GM21619 (cell line): Measurements from ENCODE around the gene EFS.

ENCODE experiments used
- ATAC-seq: cut with Tn5 transposase; IDR thresholded peaks from one replicate; pipeline ENCODE4 v1.9.1; 2021; ENCODE audit not compliant: unreplicated experiment

Gene EFS

DNA sequence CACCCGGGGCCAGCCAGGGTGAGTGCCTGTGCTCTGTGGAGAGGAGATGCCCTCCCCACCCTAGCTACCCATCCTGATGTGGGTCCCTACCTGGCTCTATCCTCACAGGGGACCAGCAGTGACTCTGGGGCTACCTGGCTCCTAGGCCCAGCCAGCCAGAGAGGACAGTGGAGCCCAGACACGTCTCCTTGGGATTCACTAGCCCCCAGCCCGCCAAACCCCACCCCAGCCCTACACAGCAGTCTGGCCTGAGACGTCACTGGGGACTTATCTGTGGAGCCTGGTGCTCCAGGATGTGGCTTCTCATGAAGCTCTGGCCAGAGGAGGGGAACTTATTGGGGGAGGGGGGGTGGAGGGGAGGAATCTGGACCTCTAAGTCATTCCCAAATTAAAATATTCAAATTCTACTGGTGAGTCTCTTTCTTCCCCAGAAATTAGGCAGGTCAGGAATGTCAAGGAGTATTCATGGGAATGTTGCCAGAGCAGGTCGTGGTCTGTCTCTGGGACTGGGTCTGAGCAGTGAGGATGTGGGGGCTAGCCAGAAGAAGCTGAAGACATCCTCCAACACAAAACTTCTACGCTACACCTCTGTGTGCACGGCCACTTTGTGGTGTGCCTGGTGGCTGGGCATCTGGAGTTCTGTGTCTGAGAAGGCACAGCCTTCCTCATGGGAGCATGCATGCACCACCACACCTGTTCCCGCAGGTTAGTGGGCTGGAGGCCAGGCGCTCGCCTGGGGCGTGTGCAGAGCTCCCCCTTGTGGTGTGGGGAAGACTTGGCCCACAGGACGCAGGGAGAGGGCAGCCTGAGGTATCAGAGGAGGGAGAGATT, 14.6 kb upstream of the EFS start:
- ATAC-seq = no peak

DNA sequence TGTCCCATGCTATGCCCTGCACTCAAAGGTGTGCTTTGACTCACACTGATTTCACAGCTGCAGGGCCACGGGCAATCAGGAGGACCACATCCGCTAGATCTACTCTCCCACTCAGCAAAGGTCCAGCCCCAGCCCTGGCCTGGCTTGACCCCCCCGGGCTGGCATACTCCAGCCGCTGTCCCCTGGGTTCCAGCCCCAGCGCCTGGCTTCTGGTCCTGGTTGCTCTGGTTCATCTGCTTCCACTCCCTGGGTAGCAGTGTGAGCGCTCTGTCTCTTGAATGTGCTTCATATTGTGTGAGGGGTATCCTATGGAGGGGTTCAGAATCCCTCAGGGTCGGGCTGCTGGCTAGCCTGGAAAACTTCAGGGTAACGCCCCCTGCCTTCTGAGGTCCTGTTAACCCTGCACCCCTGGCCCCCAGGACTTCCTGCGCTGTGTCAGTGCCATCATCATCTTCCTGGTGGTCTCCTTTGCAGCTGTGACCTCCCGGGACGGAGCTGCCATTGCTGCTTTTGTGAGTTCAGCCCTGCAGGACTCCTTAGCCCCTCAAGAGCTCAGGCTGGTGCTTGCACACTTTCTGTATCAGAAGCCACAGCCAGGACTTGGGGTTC, 13.7 kb upstream of the EFS start:
- ATAC-seq = no peak

DNA sequence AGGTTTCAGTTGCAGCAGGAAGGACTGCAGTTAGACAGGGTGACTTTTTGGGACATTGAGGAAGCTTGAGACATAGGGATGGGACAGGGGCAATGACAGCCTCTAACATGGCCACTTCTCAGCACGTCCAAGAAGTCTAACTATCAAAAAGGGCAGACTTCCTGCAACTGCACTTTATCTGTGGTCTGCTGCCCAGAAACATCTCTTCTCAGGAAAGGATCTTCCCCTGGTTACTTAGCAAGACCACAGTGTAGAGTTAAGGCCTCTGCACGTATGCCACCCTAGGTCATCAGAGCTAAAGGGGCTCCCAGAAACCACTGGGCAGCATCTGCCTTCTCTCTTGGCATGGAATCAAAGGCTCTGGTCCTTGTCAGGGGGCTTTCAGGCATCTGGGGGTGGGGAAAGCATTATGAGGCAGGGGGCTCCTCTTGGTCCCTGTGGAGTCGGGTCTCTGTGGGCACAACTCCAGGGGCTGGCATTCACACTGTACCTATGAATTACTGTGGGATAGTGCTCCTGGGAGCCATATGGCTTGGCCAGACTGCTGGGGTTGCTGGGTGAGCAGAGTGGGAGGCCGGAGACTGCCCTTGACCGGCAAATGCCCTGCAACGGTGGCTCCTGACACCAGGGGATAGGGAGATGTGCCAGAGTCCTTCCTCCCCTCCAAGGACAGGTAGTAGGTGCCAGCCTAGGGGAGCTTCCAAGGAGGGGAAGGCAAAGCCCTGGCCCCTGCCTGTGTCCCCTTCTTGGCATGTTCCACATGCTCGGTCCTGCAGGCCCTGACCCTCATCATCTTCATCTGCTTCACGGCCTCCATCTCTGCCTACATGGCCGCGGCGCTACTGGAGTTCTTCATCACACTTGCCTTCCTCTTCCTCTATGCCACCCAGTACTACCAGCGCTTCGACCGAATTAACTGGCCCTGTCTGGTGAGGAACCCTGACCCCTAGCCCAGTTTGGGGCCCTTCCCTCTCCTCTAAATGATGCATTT, 12.9 kb upstream of the EFS start:
- no peak for ATAC-seq

DNA sequence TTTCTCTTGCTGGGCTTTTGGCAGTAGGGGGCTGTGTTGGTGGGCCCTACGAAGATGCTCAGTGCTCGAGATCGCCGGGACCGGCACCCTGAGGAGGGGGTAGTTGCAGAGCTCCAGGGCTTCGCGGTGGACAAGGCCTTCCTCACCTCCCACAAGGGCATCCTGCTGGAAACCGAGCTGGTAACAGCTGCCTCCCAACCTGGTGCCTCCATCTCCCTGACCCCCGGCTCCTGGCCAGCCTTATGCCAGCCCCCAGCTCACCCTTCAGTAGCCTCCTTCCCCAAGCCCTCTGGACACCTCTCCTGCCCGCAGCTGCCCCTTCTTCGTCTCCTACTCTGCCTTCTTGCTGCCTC, 12.2 kb upstream of the EFS start:
- no peak for ATAC-seq

DNA sequence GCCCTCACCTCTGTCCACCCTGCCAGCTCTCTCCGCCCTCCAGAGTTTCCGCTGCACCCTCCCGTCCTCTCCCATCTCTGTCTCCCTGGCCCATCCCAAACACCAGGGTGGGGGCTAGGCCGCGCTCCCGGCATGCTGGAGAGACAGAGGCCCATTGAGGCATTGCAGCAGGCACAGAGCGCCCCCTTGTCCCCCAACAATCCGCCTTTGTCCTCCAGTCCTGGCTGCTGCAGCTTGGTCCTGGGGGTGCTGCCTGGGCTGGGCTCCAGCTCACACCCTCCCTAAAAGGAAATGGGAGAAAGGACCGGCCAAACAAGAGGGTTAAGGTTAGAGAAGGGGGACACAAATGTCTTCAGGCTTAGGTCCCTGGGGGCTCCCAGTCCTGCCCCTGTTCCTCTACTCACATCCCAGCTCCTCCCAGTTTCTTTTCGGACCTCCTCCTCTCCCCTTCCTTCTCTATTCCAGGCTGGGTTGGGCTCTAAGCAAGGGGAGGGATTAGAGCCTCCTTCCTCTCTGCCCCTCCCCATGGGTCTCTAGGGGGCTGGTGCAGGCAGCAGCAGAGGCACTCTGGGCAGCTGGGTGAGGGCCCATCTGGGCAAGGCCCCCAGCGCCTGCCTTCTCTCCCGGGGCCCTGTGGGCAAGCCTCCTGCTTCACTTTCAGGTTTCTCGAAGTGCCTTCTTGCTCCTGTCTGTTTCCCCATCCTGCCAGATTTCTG, 11.7 kb upstream of the EFS start, which contains the start of gene CMTM5:
CMTM5 (plus strand) TSS at position 565 of the 716 bp plus-strand sequence. CDS start 206 bp downstream, outside the sequence.
- no peak for ATAC-seq

DNA sequence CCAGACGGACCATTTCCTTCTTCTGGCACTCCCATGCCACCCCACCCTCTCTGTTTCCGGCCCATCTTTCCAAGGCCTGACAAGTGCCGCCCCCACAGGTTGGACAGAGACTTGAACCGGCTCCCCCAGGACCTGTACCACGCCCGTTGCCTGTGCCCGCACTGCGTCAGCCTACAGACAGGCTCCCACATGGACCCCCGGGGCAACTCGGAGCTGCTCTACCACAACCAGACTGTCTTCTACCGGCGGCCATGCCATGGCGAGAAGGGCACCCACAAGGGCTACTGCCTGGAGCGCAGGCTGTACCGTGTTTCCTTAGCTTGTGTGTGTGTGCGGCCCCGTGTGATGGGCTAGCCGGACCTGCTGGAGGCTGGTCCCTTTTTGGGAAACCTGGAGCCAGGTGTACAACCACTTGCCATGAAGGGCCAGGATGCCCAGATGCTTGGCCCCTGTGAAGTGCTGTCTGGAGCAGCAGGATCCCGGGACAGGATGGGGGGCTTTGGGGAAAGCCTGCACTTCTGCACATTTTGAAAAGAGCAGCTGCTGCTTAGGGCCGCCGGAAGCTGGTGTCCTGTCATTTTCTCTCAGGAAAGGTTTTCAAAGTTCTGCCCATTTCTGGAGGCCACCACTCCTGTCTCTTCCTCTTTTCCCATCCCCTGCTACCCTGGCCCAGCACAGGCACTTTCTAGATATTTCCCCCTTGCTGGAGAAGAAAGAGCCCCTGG, 10.7 kb upstream of the EFS start:
- no peak for ATAC-seq

DNA sequence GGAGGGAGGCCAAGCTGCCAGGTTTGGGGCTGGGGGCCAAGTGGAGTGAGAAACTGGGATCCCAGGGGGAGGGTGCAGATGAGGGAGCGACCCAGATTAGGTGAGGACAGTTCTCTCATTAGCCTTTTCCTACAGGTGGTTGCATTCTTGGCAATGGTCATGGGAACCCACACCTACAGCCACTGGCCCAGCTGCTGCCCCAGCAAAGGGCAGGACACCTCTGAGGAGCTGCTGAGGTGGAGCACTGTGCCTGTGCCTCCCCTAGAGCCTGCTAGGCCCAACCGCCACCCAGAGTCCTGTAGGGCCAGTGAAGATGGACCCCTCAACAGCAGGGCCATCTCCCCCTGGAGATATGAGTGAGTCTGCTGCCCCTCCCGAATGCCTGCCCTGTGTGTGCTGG, 8.1 kb upstream of the EFS start:
- no peak for ATAC-seq

DNA sequence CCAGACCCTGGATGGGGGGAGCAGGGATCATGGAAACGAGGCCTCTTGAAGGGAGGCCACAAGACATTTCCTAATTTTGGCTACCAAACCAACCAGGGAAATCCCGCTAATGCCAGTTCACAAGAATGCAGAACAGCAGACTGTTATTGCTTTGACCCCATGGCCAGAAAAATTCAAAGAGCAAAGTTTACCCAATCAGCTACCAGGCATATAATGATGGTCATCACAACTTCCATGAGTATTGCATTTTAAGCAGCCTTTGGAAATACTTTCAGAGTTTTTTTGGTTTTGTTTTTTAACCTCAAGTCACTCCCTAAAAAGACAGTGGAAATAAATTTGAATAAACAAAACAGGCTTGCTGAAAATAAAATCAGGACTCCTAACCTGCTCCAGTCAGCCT, 7.5 kb upstream of the EFS start, which contains the start of gene IL25:
IL25 (plus strand) TSS at position 301 of the 400 bp plus-strand sequence.
- ATAC-seq = no peak

DNA sequence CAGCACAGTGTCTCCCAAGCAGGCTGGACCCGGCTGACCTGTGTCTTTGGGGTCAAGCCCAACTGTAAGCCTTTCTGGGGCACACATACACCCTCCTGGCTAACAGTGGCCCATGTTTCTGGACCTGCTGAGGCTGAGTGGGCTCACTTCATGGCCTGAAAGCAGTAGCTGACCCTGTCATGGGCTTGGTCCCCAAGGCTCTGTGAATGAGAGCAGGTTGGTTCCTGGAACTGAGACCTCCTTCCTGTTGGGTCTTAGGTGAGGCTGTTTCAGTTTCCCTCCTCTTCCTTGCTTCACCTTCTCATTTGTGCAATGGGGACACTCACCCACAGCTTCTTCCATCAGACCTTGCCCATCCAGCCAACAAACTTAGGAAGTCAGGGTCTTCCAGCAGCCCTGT, 6.9 kb upstream of the EFS start:
- no peak for ATAC-seq

DNA sequence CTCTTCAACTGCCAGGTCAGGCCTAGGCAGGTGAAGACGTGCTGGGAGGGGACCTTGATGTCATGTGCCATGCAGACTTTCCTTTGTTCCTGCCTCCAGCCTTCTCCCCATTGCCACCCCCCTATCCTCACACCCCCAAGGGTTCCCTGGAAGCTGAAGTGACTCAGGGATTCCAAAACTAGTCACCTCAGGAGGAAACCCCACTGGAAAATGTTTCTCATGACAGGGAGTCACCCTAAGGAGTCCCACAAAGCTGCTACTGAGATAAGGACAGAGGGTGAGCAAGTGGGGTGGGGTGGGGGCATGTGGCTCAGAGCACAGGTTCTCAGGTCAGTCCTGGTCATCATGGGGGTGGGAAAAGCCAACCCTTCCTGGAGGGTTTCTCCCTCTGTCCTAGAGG, 5.2 kb upstream of the EFS start:
- ATAC-seq = no peak

DNA sequence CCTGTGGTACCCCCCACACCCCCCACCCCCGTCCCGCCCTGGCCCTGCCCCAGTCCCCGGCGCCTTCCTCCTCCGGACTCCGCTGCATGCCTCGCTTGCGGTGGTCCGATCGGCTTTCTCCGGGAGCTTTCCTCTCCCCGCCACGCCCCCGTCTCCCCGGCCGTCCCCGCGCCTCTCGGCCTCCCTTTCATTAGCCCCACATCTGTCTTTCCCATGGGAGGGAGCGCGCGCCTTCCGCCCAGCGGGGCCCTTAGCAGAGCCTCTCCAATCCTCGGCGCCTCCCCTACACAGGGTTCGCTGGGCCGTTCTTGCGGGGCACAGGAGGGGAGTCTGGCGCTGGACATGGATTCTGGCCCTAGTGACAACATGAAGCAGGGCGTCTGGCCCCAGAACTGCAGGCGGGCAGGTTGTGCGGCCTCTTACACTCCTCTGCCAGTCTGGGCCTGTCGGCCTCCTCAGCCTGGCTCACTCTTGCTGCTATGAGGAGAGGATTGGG, 1.5 kb upstream of the EFS start:
- no peak for ATAC-seq

DNA sequence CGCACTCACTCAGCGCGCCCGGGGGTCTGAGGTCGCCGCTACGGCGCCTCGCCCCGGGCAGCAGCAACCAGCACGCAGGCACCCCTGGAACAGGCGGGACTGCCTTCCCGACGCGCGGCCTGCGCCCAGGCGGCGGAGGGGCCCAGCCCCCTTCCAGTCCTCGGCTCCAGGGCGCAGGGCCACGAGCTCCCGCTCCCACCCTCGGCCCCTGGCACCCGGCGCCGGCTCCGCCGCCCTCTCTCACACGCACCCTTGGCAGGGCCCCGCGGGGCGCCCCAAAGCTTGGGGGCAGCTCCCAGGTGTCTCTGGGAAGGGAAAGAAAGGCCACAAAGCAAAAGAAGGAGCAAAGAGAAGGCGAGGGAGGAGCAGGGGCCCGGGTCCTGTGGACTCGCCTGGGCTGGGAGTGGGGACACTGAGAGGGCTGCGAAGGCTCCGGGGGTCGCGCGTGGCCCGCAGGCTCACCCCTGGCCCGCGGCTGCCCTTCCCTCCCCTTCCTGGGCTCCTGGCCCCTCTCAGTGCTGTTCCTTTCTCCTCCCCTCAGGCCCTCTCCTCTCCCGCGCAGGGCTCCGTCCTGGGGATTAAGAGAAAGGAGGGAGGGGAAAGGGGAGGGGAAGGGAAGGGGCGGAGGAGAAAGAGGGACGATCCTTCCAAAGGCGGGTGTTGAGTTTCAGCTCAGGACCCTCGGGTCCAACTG, 907 bp upstream of the EFS start:
- ATAC-seq = no peak

DNA sequence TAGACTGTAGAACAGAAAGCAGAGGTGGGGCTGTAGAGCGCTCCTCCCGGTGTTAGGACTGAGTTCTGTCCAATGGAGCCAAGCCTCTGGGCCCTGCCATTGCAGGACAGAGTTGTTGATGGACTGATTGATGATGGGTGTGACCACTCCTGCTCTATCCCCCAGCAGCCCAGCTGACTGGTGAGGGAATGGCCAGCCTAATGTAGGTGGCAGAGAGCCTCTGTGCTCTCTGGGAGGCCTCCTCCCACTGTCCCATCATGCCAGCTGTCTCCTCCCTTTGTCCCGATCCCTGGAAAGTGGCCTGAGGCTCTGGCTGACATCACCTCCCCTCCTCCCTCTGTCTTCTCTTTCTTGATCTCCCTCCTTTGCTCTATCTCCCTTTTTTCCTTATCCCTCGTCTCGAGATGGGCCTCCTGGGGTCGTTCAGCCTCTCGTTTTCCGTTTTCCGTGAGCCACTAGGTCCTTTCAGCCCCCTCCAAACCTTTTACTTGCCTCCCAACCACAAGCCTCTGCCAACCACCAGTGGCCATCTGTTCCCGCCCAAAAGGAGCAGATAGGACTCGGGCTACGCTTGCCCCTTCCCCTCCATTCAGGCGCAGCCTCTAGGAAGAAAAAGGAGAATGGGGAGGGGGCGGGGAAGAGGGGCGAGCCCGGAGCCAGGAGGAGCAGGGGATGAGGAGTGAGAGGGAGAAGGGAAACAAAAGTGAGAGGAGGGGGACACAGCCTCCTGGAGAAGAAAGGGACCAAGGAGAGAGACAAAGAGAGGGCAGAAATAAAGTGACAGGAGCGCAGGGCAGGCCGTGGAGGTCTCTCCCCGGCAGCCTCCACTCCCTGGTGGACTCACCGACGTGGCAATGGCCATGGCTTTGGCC, 572 bp downstream of the EFS start:
- ATAC-seq = no peak

DNA sequence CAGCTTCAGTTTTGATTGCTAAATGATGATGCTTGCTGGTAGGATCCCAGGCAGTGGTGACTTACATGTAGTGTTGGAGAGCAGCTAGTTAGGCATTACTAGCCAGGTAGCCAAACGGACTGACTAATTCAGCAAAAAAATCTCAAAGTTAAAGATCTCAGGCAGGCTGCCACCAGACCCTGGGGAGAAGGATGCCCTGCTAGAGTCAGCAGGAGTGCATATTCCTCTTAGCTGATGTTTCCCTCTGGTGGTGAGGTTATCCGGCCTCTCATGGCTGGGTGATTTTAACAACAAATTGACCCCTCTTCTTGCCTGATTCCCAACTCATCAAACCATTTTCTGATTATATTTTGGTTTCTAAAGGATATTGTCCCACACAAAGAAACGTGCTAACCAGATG, 2.8 kb downstream of the EFS start:
- ATAC-seq = no peak

DNA sequence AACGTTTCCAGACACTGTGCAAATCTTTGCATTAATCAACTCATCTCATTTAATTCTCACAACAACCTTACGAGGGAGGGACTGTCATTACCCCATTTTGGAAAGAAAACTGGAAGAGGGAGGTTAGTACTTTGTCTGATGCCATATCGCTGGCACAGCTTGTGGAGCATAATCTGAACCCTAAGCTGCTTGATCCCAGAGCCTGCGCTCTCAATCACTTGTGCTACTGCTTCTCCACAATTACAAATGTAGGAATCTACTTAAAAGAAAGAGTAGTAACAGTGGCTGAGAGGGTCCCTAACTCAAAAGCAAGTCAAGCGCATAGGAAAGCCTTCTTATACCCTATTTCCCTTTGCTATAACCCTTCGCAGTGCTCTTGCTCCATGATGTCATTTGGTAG, 3.2 kb downstream of the EFS start:
- ATAC-seq = no peak

DNA sequence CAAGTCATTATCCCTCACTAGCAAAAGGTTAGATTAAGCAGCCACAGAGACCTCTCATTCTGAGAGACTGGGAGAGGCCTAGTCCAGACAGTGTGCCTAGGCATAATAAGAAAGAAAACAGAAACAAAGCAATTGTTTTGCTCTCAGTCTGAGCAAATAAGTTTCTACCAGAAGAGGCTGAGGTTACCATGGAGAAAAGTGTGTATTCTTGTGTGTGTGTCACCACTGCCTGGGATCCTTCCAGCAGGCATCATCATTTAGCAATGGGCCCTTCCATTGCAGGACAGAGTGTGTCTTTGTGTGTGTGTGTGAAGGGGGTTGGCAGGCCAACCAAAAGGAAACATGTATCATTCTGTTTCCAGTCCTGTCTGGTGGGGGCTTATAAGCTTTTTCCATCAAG, 3.7 kb downstream of the EFS start:
- ATAC-seq = no peak

DNA sequence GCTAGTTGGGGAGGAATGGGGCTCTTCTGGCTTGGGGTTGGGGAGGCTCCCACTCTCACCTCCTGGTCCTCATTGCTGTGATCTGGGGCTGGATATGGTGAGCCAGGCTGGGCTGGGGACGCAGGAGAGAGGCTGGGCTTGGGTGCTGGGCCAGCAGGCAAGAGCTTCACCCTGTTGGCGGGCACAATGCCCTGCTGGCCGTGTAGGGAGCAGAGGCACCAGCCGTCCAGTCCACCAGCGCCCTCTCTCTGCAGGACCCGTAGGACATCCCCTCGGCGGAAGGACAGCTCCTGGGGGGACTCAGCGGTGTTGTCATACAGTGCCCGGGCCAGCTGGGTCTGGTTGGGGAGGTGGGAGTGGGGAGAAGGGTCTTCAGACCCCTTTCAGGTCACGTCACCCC, 4.5 kb downstream of the EFS start:
- ATAC-seq = no peak

DNA sequence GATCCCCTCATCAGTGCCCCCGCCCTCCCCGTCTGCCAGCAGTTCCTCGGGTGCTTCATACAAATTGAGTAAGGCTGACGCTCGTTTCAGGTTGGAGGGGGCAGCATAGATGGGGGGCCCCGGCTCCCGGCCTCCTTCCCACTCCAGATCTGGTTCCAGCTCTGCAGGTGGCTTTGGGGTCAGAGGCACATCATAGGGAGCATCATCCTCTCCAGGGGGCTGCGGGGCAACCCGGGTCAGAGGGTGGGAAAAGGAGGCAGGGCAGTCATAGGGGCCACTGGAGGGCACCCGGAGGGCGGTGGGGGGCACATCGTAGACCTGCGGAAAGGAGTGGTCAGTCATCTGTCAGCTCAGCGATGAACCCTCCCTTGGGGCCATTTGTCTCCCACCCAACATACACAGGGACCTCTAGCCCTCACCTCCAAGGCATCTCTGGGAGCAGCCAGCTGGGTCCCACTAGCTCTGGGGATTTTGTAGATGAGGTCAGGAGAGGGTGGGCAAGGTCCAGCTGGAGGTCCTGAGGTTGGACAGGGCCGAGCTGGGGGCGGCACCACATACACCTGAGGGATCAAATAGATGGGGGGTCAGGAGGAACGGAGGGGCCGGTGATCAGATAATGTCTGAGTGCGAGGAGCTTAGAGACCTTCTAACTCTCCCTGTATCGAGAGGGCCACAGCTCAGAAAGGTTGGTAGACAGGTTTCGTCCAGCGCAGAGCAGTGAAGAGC, 5.1 kb downstream of the EFS start:
- no peak for ATAC-seq
